Suppressor macrophage treated with lipopolysaccharide for 1 hour (primary cell): ENCODE data around the gene HORMAD2.
"Not testable (repeated sequence)": the region's sequence is repeated elsewhere in the genome, so short reads cannot be mapped to it uniquely, and the experiment has no call there.

Experiments used
- DNase-seq, 3 donors: peaks; one replicate each; pipeline ENCODE4 v3.0.0-alpha.2; 2020 to 2022

HORMAD2 gene

GRCh38 chr22:30059346-30060020 is 20.8 kb upstream of the HORMAD2 start:
- not testable (repeated sequence) for DNase-seq

- not testable (repeated sequence) for DNase-seq
Observed at GRCh38 chr22:30061094-30061493, 19.2 kb upstream of the HORMAD2 start.

GRCh38 chr22:30062259-30062658 is 18.0 kb upstream of the HORMAD2 start:
- DNase-seq, result no peak

- no peak for DNase-seq
Observed at GRCh38 chr22:30062950-30063349, 17.3 kb upstream of the HORMAD2 start.

GRCh38 chr22:30064172-30064571 is 16.1 kb upstream of the HORMAD2 start:
- DNase-seq, result no peak

- DNase-seq, result no peak
Observed at GRCh38 chr22:30073743-30074142, 6.5 kb upstream of the HORMAD2 start.

- no peak for DNase-seq
Observed at GRCh38 chr22:30074147-30074546, 6.1 kb upstream of the HORMAD2 start.

- DNase-seq, result no peak
Observed at GRCh38 chr22:30074994-30075393, 5.3 kb upstream of the HORMAD2 start.

GRCh38 chr22:30077279-30077880 is 2.9 kb upstream of the HORMAD2 start:
- DNase-seq, result no peak

GRCh38 chr22:30078320-30079311 is 1.6 kb upstream of the HORMAD2 start:
- no peak for DNase-seq

- no peak for DNase-seq
Observed at GRCh38 chr22:30080805-30081204, 541 bp downstream of the HORMAD2 start.

GRCh38 chr22:30086496-30086895 is 6.2 kb downstream of the HORMAD2 start:
- no peak for DNase-seq

- DNase-seq, result not testable (repeated sequence)
Observed at GRCh38 chr22:30087037-30087436, 6.8 kb downstream of the HORMAD2 start.

GRCh38 chr22:30087611-30088010 is 7.3 kb downstream of the HORMAD2 start:
- no peak for DNase-seq

GRCh38 chr22:30088468-30088867 is 8.2 kb downstream of the HORMAD2 start:
- DNase-seq, result no peak

GRCh38 chr22:30089655-30089974 is 9.4 kb downstream of the HORMAD2 start:
- DNase-seq, result no peak

GRCh38 chr22:30092686-30093085 is 12.4 kb downstream of the HORMAD2 start:
- DNase-seq, result no peak

GRCh38 chr22:30094804-30095203 is 14.5 kb downstream of the HORMAD2 start:
- DNase-seq, result no peak

GRCh38 chr22:30097861-30098260 is 17.6 kb downstream of the HORMAD2 start:
- DNase-seq, result no peak

GRCh38 chr22:30100770-30101169 is 20.5 kb downstream of the HORMAD2 start:
- not testable (repeated sequence) for DNase-seq

GRCh38 chr22:30104501-30105156 is 24.4 kb downstream of the HORMAD2 start:
- DNase-seq, result no peak

GRCh38 chr22:30105483-30105882 is 25.2 kb downstream of the HORMAD2 start:
- no peak for DNase-seq

GRCh38 chr22:30113494-30113893 is 33.2 kb downstream of the HORMAD2 start:
- no peak for DNase-seq
